ENCODE results near the gene HNF4A.

HNF4A gene

DNA sequence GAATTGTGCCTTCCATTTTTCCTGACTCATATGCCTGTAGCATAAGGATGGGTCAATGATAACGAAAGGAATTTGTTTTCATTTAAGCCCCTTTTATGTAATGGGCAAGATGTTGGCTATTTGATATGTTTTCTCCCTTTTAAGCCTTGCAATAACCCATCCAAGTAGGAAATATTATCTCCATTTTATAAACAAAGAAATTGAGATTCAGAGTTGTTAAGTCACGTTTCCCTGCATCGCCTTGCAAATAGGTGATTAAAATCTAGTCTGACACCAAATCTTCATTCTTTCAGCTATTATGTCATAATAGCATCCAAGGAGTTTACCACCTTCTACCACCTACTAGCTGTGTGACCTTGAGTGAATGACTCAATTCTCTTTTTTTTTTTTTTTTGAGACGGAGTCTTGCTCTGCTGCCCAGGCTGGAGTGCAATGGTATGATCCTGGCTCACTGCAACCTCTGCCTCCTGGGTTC, 7.0 kb downstream of the HNF4A start:
- no peak for DNase-seq (ENCODE audit: extremely low spot score)
- no peak for TF ChIP-seq BHLHE40 (IDR thresholded peaks at IDR 0.05; ENCODE audit: borderline replicate concordance)
- TF ChIP-seq FOXM1 (IDR thresholded peaks at IDR 0.05; ENCODE audit: borderline replicate concordance) = no peak
- no peak for TF ChIP-seq CTBP1 (IDR thresholded peaks at IDR 0.05; ENCODE audit: borderline replicate concordance)
- no peak for TF ChIP-seq L3MBTL2 (conservative IDR thresholded peaks at IDR 0.05)
- no peak for TF ChIP-seq ZNF384 (IDR thresholded peaks at IDR 0.05)
- no peak for TF ChIP-seq SUZ12 (IDR thresholded peaks at IDR 0.05)
- TF ChIP-seq, protein P1, sequence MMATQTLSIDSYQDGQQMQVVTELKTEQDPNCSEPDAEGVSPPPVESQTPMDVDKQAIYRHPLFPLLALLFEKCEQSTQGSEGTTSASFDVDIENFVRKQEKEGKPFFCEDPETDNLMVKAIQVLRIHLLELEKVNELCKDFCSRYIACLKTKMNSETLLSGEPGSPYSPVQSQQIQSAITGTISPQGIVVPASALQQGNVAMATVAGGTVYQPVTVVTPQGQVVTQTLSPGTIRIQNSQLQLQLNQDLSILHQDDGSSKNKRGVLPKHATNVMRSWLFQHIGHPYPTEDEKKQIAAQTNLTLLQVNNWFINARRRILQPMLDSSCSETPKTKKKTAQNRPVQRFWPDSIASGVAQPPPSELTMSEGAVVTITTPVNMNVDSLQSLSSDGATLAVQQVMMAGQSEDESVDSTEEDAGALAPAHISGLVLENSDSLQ (IDR thresholded peaks at IDR 0.05) = no peak
- no peak for TF ChIP-seq ELF4 (IDR thresholded peaks at IDR 0.05)
- ChIA-PET CTCF (no interaction called here), POLR2A (no interaction called here)

DNA sequence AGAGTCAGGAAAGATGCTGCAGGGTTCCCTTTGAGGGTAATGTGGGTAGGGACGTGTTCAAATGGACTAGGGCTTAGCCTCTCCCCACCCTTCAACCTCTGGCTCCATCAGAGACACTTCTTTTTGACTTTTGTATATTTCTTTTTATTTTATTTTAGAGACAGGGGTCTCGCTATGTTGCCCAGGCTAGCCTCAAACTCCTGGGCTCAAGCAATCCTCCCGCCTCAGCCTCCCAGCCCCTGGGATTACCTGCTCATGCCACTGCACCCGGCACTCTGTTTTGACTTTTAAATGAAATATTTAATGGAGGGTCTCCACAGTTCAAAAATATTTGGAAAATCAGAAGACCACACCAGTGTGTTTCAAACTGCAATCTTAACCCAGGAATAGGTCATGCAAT, 8.6 kb downstream of the HNF4A start:
- TF ChIP-seq ZNF384 (IDR thresholded peaks at IDR 0.05) = no peak
- TF ChIP-seq FOXM1 (IDR thresholded peaks at IDR 0.05; ENCODE audit: borderline replicate concordance) = no peak
- TF ChIP-seq, protein P1 (IDR thresholded peaks at IDR 0.05) = no peak
- no peak for TF ChIP-seq HDGF (IDR thresholded peaks at IDR 0.05; ENCODE audit: borderline replicate concordance)
- no peak for TF ChIP-seq ARNT (IDR thresholded peaks at IDR 0.05)
- TF ChIP-seq FOXK2 (IDR thresholded peaks at IDR 0.05) = no peak
- TF ChIP-seq NFRKB (IDR thresholded peaks at IDR 0.05) = no peak
- TF ChIP-seq SUZ12 (IDR thresholded peaks at IDR 0.05) = no peak
- no peak for TF ChIP-seq L3MBTL2 (conservative IDR thresholded peaks at IDR 0.05)
- TF ChIP-seq CTBP1 (IDR thresholded peaks at IDR 0.05; ENCODE audit: borderline replicate concordance) = no peak
- no peak for TF ChIP-seq BHLHE40 (IDR thresholded peaks at IDR 0.05; ENCODE audit: borderline replicate concordance)
- no peak for TF ChIP-seq FOXA1 (IDR thresholded peaks at IDR 0.05)
- no peak for TF ChIP-seq LEF1 (IDR thresholded peaks at IDR 0.05; ENCODE audit: borderline replicate concordance)
- TF ChIP-seq TARDBP (IDR thresholded peaks at IDR 0.05) = no peak
- TF ChIP-seq ELF4 (IDR thresholded peaks at IDR 0.05) = no peak
- TF ChIP-seq SP1 (IDR thresholded peaks at IDR 0.05) = no peak
- ChIA-PET CTCF (no interaction called here), POLR2A (no interaction called here)
- no peak for DNase-seq (ENCODE audit: extremely low spot score)

DNA sequence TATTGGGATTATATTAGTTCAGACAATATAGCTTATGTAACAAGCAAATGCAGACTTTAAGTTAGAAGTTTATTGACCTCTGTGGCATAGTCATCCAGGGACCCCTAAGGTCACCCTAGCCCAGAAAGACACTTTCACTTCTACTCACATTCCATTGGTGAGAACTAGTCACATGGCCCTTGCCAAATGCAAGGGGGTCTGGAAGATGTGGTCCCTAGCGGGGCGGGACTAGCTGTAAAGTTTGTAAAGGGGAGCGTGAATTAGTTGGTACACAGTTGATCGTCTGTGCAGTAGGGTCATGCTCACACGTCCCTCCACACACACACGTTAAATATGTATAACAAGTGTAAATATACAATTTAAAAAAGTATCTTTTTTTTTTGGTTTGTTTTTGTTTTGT, 9.3 kb downstream of the HNF4A start:
- TF ChIP-seq TARDBP (IDR thresholded peaks at IDR 0.05) = no peak
- TF ChIP-seq CTBP1 (IDR thresholded peaks at IDR 0.05; ENCODE audit: borderline replicate concordance) = no peak
- TF ChIP-seq, protein P1 (IDR thresholded peaks at IDR 0.05) = no peak
- no peak for TF ChIP-seq NFRKB (IDR thresholded peaks at IDR 0.05)
- TF ChIP-seq SUZ12 (IDR thresholded peaks at IDR 0.05) = no peak
- no peak for TF ChIP-seq FOXA1 (IDR thresholded peaks at IDR 0.05)
- no peak for TF ChIP-seq FOXK2 (IDR thresholded peaks at IDR 0.05)
- TF ChIP-seq BHLHE40 (IDR thresholded peaks at IDR 0.05; ENCODE audit: borderline replicate concordance) = no peak
- no peak for TF ChIP-seq HDGF (IDR thresholded peaks at IDR 0.05; ENCODE audit: borderline replicate concordance)
- TF ChIP-seq ELF4 (IDR thresholded peaks at IDR 0.05) = no peak
- TF ChIP-seq L3MBTL2 (conservative IDR thresholded peaks at IDR 0.05) = no peak
- TF ChIP-seq LEF1 (IDR thresholded peaks at IDR 0.05; ENCODE audit: borderline replicate concordance) = no peak
- no peak for TF ChIP-seq SP1 (IDR thresholded peaks at IDR 0.05)
- no peak for TF ChIP-seq ZNF384 (IDR thresholded peaks at IDR 0.05)
- no peak for TF ChIP-seq FOXM1 (IDR thresholded peaks at IDR 0.05; ENCODE audit: borderline replicate concordance)
- ChIA-PET CTCF (no interaction called here), POLR2A (no interaction called here)
- no peak for DNase-seq (ENCODE audit: extremely low spot score)

DNA sequence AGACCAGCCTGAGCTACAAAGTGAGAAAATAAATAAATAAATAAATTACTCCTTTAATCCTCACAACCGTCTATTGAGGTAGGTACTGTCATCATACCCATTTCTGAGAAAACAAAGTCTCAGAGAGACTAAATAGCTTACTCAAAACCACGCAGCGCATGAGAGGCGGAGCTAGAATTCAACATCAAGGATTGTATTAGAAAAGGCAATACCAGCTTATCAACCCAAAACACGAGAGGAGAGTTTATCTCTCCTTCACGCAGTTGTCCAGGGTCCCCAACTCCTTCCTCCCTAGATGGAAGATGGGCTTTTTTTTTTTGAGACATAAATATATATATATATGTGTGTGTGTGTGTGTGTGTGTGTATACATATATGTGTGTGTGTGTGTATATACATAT, 12.2 kb downstream of the HNF4A start:
- TF ChIP-seq FOXM1 (IDR thresholded peaks at IDR 0.05; ENCODE audit: borderline replicate concordance) (no peak), ARNT (IDR thresholded peaks at IDR 0.05) (no peak), HDGF (IDR thresholded peaks at IDR 0.05; ENCODE audit: borderline replicate concordance) (no peak), CTBP1 (IDR thresholded peaks at IDR 0.05; ENCODE audit: borderline replicate concordance) (no peak), FOXA1 (IDR thresholded peaks at IDR 0.05) (no peak), SP1 (IDR thresholded peaks at IDR 0.05) (no peak), L3MBTL2 (conservative IDR thresholded peaks at IDR 0.05) (no peak), SUZ12 (IDR thresholded peaks at IDR 0.05) (no peak), ELF4 (IDR thresholded peaks at IDR 0.05) (no peak), FOXK2 (IDR thresholded peaks at IDR 0.05) (no peak), TARDBP (IDR thresholded peaks at IDR 0.05) (no peak), NFRKB (IDR thresholded peaks at IDR 0.05) (no peak)
- CTCF ChIA-PET = interaction anchor here (0.6 kb wide), 1 partner anchor 150 kb away, joined by 3 read pairs; no protein-coding TSS in a partner anchor
- POLR2A ChIA-PET = no interaction called here
- no peak for DNase-seq (ENCODE audit: extremely low spot score)

DNA sequence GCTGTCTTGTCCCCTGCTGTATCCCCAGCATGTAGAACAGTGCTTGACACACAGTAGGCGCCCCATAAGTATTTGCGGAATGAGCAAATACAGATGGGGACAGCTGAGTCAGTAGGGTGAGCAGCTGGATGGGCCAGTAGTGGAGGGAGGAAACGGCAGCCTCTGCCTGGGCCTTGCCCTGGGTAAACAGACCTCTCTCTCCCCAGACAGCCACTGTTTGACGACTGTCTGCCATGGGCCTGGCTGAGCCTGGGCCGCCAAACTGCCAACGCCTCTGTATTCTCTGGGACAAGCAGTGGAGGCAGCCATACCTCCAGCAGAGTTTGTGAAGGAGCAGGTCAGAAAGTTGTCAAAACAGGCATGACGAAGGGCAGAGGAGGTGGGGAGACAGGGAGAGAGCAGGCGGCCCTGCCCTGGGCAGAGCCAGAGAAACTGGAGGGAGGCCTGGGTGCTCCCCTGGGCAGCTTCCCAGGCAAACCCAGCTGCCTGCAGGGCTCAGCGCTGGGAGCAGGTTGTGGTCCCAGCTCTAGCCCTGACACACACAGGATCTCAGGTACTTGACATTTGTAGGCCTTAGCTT, 15.2 kb downstream of the HNF4A start:
- DNase-seq (ENCODE audit: extremely low spot score) = no peak
- POLR2A ChIA-PET = no interaction called here
- CTCF ChIA-PET = interaction anchor here (1.5 kb wide), 1 partner anchor 14 kb away, joined by 4 read pairs; no protein-coding TSS in a partner anchor

More for the DNA sequence above, 15.2 kb downstream of the HNF4A start:
- no peak for TF ChIP-seq BHLHE40 (IDR thresholded peaks at IDR 0.05; ENCODE audit: borderline replicate concordance)
- TF ChIP-seq FOXA1 (IDR thresholded peaks at IDR 0.05) = no peak
- no peak for TF ChIP-seq TARDBP (IDR thresholded peaks at IDR 0.05)
- no peak for TF ChIP-seq HDGF (IDR thresholded peaks at IDR 0.05; ENCODE audit: borderline replicate concordance)
- TF ChIP-seq ELF4 (IDR thresholded peaks at IDR 0.05) = no peak
- no peak for TF ChIP-seq CTBP1 (IDR thresholded peaks at IDR 0.05; ENCODE audit: borderline replicate concordance)
- no peak for TF ChIP-seq FOXK2 (IDR thresholded peaks at IDR 0.05)
- TF ChIP-seq L3MBTL2 (conservative IDR thresholded peaks at IDR 0.05) = no peak
- no peak for TF ChIP-seq NFRKB (IDR thresholded peaks at IDR 0.05)
- TF ChIP-seq, protein P1 (IDR thresholded peaks at IDR 0.05) = no peak
- no peak for TF ChIP-seq ZNF384 (IDR thresholded peaks at IDR 0.05)
